ENCODE measurements around the gene CCDC85C.

The CCDC85C gene

DNA sequence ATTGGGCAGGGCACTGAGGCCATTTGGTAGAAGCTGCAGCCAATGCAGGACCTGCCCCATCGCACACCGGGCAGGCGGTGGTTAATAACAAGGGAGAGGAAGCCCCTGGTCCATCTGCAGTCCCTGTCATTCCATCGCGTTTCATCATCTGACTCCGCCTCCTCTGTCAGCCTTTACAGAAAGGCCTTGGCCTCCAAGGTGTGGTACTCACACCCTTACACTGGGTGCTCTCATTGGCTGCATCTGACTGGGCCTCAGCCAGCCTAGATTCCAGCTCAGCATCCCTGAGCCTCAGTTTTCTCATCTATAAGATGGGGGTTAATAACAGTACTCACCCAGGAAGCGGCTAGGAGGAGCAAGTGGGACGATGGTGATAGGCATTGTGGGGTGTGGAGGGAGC is 26.2 kb upstream of the CCDC85C start:
- DNase-seq (ENCODE audit: low spot score), result no peak
- H3K27ac ChIP-seq, result no peak overlapping the region
- ChIA-PET CTCF (interaction anchor here (0.9 to 1.1 kb wide), 2 partner anchors 8 to 67 kb away, joined by 3 to 4 read pairs; no protein-coding TSS in a partner anchor), POLR2A (ENCODE audit: low non-redundant PET) (no interaction called here)
- TF ChIP-seq, protein P1, sequence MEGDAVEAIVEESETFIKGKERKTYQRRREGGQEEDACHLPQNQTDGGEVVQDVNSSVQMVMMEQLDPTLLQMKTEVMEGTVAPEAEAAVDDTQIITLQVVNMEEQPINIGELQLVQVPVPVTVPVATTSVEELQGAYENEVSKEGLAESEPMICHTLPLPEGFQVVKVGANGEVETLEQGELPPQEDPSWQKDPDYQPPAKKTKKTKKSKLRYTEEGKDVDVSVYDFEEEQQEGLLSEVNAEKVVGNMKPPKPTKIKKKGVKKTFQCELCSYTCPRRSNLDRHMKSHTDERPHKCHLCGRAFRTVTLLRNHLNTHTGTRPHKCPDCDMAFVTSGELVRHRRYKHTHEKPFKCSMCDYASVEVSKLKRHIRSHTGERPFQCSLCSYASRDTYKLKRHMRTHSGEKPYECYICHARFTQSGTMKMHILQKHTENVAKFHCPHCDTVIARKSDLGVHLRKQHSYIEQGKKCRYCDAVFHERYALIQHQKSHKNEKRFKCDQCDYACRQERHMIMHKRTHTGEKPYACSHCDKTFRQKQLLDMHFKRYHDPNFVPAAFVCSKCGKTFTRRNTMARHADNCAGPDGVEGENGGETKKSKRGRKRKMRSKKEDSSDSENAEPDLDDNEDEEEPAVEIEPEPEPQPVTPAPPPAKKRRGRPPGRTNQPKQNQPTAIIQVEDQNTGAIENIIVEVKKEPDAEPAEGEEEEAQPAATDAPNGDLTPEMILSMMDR (conservative IDR thresholded peaks at IDR 0.05; ENCODE audit: low read depth), result no peak

DNA sequence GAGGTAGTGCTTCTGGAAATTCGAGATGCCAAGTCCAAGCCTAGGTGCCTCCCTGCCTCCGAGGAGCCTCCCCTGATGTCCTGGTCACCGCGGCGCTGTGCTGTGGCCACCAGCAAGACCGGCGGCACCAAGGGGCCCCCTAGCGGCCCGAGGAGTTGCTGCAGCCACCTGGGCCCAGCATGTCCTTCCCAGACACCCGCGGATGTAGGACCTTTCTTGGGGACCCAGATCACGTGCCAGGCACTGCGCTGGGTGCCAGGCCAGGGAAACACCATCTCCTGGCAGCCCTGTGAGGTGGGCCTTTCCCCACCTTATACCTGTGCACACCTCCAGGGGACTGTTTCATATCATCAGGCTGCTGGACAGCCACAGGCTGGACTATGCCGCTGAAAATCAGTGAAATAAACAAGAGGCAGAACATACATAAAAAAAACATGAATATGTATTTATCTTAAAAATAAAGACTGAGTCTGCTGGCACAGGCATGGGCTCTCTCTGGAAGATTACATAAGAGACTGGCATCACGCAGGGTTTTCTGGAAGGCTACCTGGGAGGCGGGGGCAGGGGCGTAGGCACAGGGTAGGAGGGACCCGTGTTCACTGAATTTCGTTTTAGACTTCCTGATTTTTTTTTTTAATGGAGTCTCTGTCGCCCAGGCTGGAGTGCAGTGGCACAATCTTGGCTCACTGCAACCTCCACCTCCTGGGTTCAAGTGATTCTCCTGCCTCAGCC is 25.0 kb upstream of the CCDC85C start:
- no peak overlapping the region for H3K27ac ChIP-seq
- POLR2A ChIA-PET (ENCODE audit: low non-redundant PET), result no interaction called here
- DNase-seq (ENCODE audit: low spot score), result peak; percentile 72
- TF ChIP-seq, protein P1 (conservative IDR thresholded peaks at IDR 0.05; ENCODE audit: low read depth), result peak; percentile 96
- CTCF ChIA-PET, result interaction anchor here (0.6 to 0.9 kb wide), 7 partner anchors 10 to 163 kb away, joined by 3 to 5 read pairs (median 4); no protein-coding TSS in a partner anchor

DNA sequence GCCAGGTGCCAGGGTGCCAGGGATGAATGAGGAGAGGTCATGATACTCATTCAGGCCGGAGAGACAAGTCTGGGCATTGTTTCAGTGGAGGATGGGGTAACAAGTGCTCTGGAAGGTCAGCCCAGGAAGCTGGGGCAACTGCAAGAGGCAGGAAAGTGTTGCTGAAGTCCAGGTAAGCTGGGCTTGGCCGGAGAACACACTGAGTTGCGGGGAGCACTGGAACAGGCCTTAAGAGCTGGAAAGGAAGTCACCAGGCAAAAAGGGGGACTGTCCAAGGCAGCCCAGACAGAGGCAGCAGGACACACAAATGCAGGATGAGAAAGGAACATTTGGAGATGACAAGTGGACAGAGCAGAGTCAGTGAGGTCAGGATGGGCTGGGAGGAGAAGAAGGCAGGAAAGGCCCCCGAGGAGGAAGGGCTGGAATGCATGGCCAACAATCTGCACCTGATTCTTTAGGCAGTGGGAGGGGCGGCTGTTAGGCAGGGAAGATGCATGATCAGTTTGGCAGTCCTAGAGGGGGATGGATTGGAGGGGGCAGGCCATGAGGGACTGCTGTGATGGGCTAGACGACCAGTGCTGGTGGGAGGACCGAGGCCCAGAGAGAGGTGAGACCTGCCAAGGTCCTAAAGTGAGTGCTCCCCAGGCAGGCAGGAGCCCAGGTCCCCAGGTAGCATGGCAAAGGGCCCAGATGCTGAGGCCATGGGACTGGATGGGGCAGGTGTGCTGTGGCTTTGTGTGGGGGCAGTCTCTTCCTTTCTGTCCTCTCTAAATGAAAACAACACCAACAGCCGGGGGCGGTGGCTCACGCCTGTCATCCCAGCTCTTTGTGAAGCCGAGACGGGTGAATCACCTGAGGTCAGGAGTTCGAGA is 23.7 kb upstream of the CCDC85C start:
- TF ChIP-seq, protein P1 (conservative IDR thresholded peaks at IDR 0.05; ENCODE audit: low read depth), result no peak
- CTCF ChIA-PET, result interaction anchor here (0.5 to 1.2 kb wide), 9 partner anchors 22 to 1649 kb away, joined by 3 to 6 read pairs (median 4); no protein-coding TSS in a partner anchor
- H3K27ac ChIP-seq, result no peak overlapping the region; the same call in 1 of the 2 replicates
- no peak for DNase-seq (ENCODE audit: low spot score)
- POLR2A ChIA-PET (ENCODE audit: low non-redundant PET), result no interaction called here

DNA sequence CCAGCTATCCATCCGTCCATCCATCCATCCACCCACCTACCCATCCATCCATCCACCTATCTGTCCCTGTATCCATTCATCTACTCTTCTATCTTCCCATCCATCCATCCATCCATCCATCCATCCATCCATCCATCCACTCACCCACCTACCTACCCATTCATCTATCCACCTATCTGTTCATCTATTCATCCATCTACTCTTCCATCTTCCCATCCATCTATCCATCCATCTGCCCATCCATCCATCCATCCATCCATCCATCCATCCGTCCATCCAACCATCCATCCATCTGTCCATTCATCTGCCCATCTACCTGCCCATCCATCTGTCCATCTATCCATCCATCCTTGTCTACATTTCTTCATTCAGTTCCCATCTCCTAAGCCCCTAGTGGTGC is 23.1 kb upstream of the CCDC85C start:
- TF ChIP-seq, protein P1 (conservative IDR thresholded peaks at IDR 0.05; ENCODE audit: low read depth), result no peak
- no peak overlapping the region for H3K27ac ChIP-seq
- DNase-seq (ENCODE audit: low spot score), result no peak
- ChIA-PET CTCF (interaction anchor here (1.2 kb wide), 1 partner anchor 109 kb away, joined by 5 read pairs; no protein-coding TSS in a partner anchor), POLR2A (ENCODE audit: low non-redundant PET) (no interaction called here)

DNA sequence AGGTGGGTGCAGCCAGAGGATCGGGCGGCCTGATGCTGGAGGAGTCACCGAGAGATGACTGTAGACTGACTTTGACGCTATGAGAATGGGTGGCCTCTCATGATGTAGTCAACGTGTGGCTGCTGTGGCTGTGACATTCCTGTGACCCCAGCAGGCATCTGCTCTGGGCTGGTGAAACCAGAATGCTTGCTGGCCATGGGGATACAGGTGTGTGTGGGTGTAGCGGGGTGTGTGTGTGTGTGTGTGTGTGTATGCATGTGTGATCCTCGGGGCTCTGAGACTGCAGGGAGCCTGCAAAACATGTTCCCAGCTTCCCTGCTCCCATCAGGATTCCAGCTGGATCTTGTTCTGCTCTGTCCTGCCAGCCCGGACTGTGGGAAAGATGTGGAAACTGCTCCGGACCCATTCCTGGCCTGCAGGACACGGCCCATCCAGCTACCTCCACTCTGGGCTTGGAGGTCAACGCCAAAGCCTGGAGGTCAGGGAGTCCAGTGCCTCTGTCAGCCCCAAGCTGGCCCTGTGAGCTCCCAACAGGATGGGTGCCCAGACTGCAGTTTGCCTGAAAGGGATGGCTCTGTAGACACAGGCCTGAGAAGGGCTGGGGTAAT is 22.1 kb upstream of the CCDC85C start:
- ChIA-PET POLR2A (ENCODE audit: low non-redundant PET) (no interaction called here), CTCF (interaction anchor here (1.2 kb wide), 1 partner anchor 108 kb away, joined by 5 read pairs; no protein-coding TSS in a partner anchor)
- TF ChIP-seq, protein P1 (conservative IDR thresholded peaks at IDR 0.05; ENCODE audit: low read depth), result no peak
- DNase-seq (ENCODE audit: low spot score), result no peak
- H3K27ac ChIP-seq, result no peak overlapping the region

DNA sequence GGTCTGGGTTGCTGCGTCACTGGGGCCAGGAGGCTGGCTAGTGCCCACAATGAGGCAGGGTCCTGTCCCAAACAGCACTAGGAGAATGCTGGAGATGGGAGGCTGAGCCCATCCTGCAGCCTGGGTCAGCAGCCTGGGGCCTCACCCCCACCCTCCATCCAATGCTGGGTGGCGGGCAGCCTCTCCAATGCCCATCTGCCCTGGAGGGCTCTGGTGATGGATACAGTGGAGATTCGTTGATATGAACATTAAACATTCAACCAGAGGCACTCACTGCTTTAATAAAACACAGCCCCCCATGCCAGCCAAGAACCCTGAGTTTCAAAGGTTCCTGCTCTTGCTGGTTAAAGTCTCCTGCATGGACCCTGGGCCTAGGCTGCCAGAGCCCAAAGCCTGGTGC is 21.5 kb upstream of the CCDC85C start:
- no peak overlapping the region for H3K27ac ChIP-seq
- CTCF ChIA-PET, result no interaction called here
- TF ChIP-seq, protein P1 (conservative IDR thresholded peaks at IDR 0.05; ENCODE audit: low read depth), result no peak
- POLR2A ChIA-PET (ENCODE audit: low non-redundant PET), result no interaction called here
- DNase-seq (ENCODE audit: low spot score), result no peak

Measured in RWPE1 (cell line).